Sigmoid colon (tissue), 7 donors: ENCODE results near the gene RHBDL1. TPM values are rescaled to one million over a fixed set of nuclear protein-coding genes. Genes with fewer than 3 reads are reported as not detected.
"Not testable (repeated sequence)": the region's sequence is repeated elsewhere in the genome, so short reads cannot be mapped to it uniquely, and the experiment has no call there.

Experiments
- DNase-seq: peaks from one replicate; pipeline ENCODE4 v3.0.0-alpha.2; 2019
- H3K27ac ChIP-seq, 4 donors: fragments of 200-600 bp; sonication (generic); one replicate each; pipeline ENCODE4 v1.5.1; 2016 to 2019; ENCODE audit warnings: mild to moderate bottlenecking in 1 of 4
- H3K27me3 ChIP-seq, 3 donors: fragments of 200-600 bp; sonication (generic); one replicate each; pipeline ENCODE4 v1.5.1; 2019; ENCODE audit warnings: mild to moderate bottlenecking in 1 of 3
- H3K36me3 ChIP-seq, 4 donors: fragments of 200-600 bp; sonication (generic); one replicate each; pipeline ENCODE4 v1.5.1; 2016 to 2019
- H3K4me1 ChIP-seq, 4 donors: fragments of 200-600 bp; sonication (generic); one replicate each; pipeline ENCODE4 v1.5.1; 2017 to 2019
- H3K4me3 ChIP-seq, 4 donors: fragments of 200-600 bp; sonication (generic); one replicate each; pipeline ENCODE4 v1.5.1; 2017 to 2019; ENCODE audit warnings: mild to moderate bottlenecking in 2 of 4, moderate library complexity in 1 of 4
- H3K9me3 ChIP-seq, 4 donors: fragments of 200-600 bp in 3 of 4; sonication (generic) in 3 of 4; one replicate each; pipeline versions ENCODE4 v1.5.1 to v1.6.1; 2013 to 2019
- CTCF ChIP-seq, 4 experiments: fragments of 450-650 bp in 3 of 4; fragments of 200-600 bp in 1 of 4; IDR thresholded peaks; one replicate each; pipeline ENCODE4 v1.5.1; 2016 to 2019; ENCODE audit warnings: antibody characterized with exemption in 4 of 4, mild to moderate bottlenecking in 3 of 4, moderate library complexity in 2 of 4
- EP300 ChIP-seq, 4 donors: sonication (generic); formaldehyde crosslinking; IDR thresholded peaks; one replicate each; pipeline ENCODE4 v1.6.1; 2017; ENCODE audit warnings: antibody characterized with exemption in 4 of 4
- POLR2A ChIP-seq, 2 donors: fragments of 450-650 bp; IDR thresholded peaks; one replicate each; pipeline ENCODE4 v1.6.1; 2016; ENCODE audit warnings: antibody characterized with exemption in 2 of 2, mild to moderate bottlenecking in 2 of 2, moderate library complexity in 2 of 2
- POLR2AphosphoS5 ChIP-seq, 4 donors: sonication (generic); formaldehyde crosslinking; IDR thresholded peaks; one replicate each; pipeline ENCODE4 v1.6.1; 2017; ENCODE audit warnings: antibody characterized with exemption in 4 of 4
- WGBS, 2 donors: extraction: QIAGEN DNeasy Blood & Tissue Kit; methylation state at CpG; one replicate each; pipeline ENCODE4 v1.1.7; 2013; 5-methylcytosine and 5-hydroxymethylcytosine counted together
- intact Hi-C: fragments of 100-400 bp; cut with DNase I; formaldehyde crosslinking; loops from one replicate; pipeline ENCODE4 v1.15.1; 2023
- polyA plus RNA-seq, 3 donors: library from polyadenylated mRNA; stranded (reverse); fragments of 200-250 nt; gene quantifications; one replicate each; pipeline ENCODE4 v1.2.3, GENCODE V29; 2013
- total RNA-seq, 4 donors: library from RNA; depleted of rRNA; stranded (reverse); fragments of >200 nt; gene quantifications; one replicate each; pipeline ENCODE4 v1.1.0, GENCODE V29; 2016
- donor health status: healthy with polysubstance abuse.
- donor health status: Bipolar disorder and iron deficiency.
- donor health status: healthy.

Gene RHBDL1
- total and polyA plus RNA-seq, 7 donors = 0.46 to 6.1 (median 1.5) TPM; not detected in 2

DNA sequence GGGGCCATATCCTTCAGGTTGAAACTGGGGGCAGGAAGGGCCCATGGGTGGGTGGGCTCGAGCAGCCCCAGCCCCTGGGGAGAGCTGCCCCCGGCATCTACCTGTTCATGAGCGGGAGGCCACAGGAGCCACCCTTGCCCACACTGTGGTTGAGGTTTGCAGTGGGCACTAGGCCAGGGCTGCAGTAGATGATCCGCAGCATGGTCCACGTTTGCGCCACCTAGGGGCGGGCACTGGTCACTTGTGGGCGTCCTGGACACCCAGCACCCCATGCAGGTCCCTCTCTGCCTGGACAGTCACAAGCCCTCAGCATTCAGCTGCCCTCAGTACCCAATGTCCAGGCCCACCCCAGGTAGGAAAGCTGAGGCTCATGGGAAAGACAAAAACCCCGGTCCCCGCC lies 10.5 kb downstream of the RHBDL1 start:
- no peak for DNase-seq
- H3K27ac ChIP-seq = no peak overlapping the region
- no peak overlapping the region for H3K4me3 ChIP-seq
- peaks cover 14 to 41% (median 21%) of the 10 kb centered on the region in 4 donors for H3K36me3 ChIP-seq
- no peak for TF ChIP-seq POLR2AphosphoS5 (IDR thresholded peaks at IDR 0.05)
- TF ChIP-seq POLR2A (IDR thresholded peaks at IDR 0.05) = no peak
- no peak for TF ChIP-seq CTCF (IDR thresholded peaks at IDR 0.05)
- TF ChIP-seq EP300 (IDR thresholded peaks at IDR 0.05) = no peak
- H3K4me1 ChIP-seq = peaks cover 0 to 76% (median 71%) of the 10 kb centered on the region in 4 donors
- intact Hi-C loops = loop anchor here (2.0 to 10.0 kb wide), 2 partner anchors 35 to 1089 kb away; partner anchors contain the start of genes ANTKMT, EME2, MRPS34 and NME3
- H3K9me3 ChIP-seq = no peaks in the 10 kb centered on the region
- no peaks in the 10 kb centered on the region for H3K27me3 ChIP-seq
- WGBS, 2 donors = 44 to 72% methylated on average over 10 of the region's 10 CpGs

GRCh38 chr16:686459-687260 lies 11.2 kb downstream of the RHBDL1 start:
- no peaks in the 10 kb centered on the region for H3K9me3 ChIP-seq
- DNase-seq = no peak
- intact Hi-C loops = loop anchor here (10.0 kb wide), 1 partner anchor 1088 kb away; the partner anchor contains the start of genes EME2, MRPS34 and NME3

DNA sequence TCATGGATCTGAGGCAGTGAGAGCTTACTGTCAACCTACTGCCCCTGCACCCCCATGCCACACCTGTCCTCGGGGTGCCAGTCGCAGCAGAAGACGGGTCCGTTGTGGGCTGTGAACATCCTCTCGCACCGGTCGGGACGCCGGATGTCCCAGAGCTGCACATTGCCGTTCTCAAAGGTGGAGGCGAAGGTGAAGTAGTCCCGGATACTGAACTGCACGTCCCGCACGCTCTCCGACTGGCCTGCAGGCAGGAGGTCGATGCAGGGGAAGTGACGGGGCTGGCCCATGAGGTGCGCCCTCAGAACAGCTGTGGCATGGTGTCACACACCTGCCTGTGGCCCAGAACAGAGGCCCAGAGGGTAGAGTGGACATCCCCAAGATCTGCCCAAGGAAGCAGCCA lies 12.0 kb downstream of the RHBDL1 start:
- H3K27ac ChIP-seq = no peak overlapping the region
- peaks cover 0 to 10% (median 0%) of the 10 kb centered on the region in 3 donors for H3K27me3 ChIP-seq
- 92 to 93% methylated on average over 19 of the region's 19 CpGs for WGBS, 2 donors
- intact Hi-C loops = loop anchor here (10.0 kb wide), 1 partner anchor 1087 kb away; the partner anchor contains the start of genes EME2, MRPS34 and NME3
- H3K9me3 ChIP-seq = no peaks in the 10 kb centered on the region
- H3K4me1 ChIP-seq = peaks cover 0 to 63% (median 56%) of the 10 kb centered on the region in 4 donors
- TF ChIP-seq CTCF (IDR thresholded peaks at IDR 0.05) (no peak), POLR2A (IDR thresholded peaks at IDR 0.05) (no peak), POLR2AphosphoS5 (IDR thresholded peaks at IDR 0.05) (no peak), EP300 (IDR thresholded peaks at IDR 0.05) (no peak)
- no peak overlapping the region for H3K4me3 ChIP-seq
- no peak for DNase-seq
- peaks cover 3 to 31% (median 11%) of the 10 kb centered on the region in 4 donors for H3K36me3 ChIP-seq

More at GRCh38 chr16:686459-687260, 11.2 kb downstream of the RHBDL1 start:
- Histone ChIP-seq H3K27me3 (peaks cover 0 to 2% (median 0%) of the 10 kb centered on the region in 3 donors), H3K27ac (no peak overlapping the region), H3K4me3 (no peak overlapping the region), H3K4me1 (peaks cover 0 to 71% (median 64%) of the 10 kb centered on the region in 4 donors), H3K36me3 (peaks cover 11 to 40% (median 20%) of the 10 kb centered on the region in 4 donors)
- WGBS, 2 donors = 95 to 96% methylated on average over 51 of the region's 51 CpGs
- no peak for TF ChIP-seq POLR2AphosphoS5 (IDR thresholded peaks at IDR 0.05)
- no peak for TF ChIP-seq EP300 (IDR thresholded peaks at IDR 0.05)

GRCh38 chr16:689175-689897 lies 13.9 kb downstream of the RHBDL1 start:
- DNase-seq = no peak
- intact Hi-C loops = loop anchor here (10.0 kb wide), 1 partner anchor 1085 kb away; the partner anchor contains the start of genes EME2, MRPS34 and NME3
- H3K9me3 ChIP-seq = no peaks in the 10 kb centered on the region
- peaks cover 0 to 23% (median 4%) of the 10 kb centered on the region in 4 donors for H3K36me3 ChIP-seq
- WGBS, 2 donors = 80 to 86% methylated on average over 26 of the region's 26 CpGs
- peak overlapping the region; percentile 75 to 91 (median 81) for H3K4me3 ChIP-seq
- peak overlapping the region; percentile 85 to 87 (median 86) for H3K27ac ChIP-seq
- H3K27me3 ChIP-seq = peaks cover 16 to 29% (median 17%) of the 10 kb centered on the region in 3 donors
- TF ChIP-seq POLR2AphosphoS5 (IDR thresholded peaks at IDR 0.05) = no peak
- TF ChIP-seq EP300 (IDR thresholded peaks at IDR 0.05) = no peak
- no peak for TF ChIP-seq POLR2A (IDR thresholded peaks at IDR 0.05)
- no peak for TF ChIP-seq CTCF (IDR thresholded peaks at IDR 0.05)
- H3K4me1 ChIP-seq = peaks cover 0 to 58% (median 48%) of the 10 kb centered on the region in 4 donors

DNA sequence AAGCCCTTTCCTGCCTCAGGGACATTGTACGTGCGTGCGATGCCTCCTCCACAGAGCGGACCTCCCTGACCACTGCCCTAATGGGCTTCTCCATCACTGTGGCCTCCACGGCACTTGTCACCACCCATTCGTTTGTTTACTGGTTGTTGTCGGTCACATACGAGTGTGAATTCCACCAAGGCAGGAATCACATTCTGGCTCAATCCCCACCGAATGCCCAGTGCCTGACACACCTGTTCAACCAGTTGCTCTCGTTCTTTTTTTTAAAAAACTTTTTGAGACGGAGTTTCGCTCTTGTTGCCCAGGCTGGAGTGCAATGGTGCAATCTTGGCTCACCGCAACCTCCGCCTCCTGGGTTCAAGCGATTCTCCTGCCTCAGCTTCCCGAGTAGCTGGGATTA lies 15.8 kb downstream of the RHBDL1 start:
- Histone ChIP-seq H3K4me1 (peaks cover 0 to 54% (median 44%) of the 10 kb centered on the region in 4 donors), H3K27me3 (peaks cover 32 to 48% (median 36%) of the 10 kb centered on the region in 3 donors), H3K36me3 (peaks cover 0 to 17% (median 4%) of the 10 kb centered on the region in 4 donors)
- intact Hi-C loops, DNase-seq, H3K9me3 ChIP-seq, H3K4me3 ChIP-seq, H3K27ac ChIP-seq: not testable (repeated sequence)
- 84 to 90% methylated on average over 16 of the region's 16 CpGs for WGBS, 2 donors
